BLaER1 treated with 17β-estradiol and CSF1 and Interleukin-3, amounts not matched to agents 10 nM and 100 nM (cell line): ENCODE results near the gene KANK2.

Experiments used
- H3K27ac ChIP-seq, 11 experiments: shearing (Covaris generic); formaldehyde crosslinking; 2 replicates each; pipeline ENCODE4 v1.8.1; 2022
- H3K27me3 ChIP-seq, 11 experiments: shearing (Covaris generic); formaldehyde crosslinking; 2 replicates each; pipeline ENCODE4 v1.8.1; 2022
- H3K36me3 ChIP-seq, 11 experiments: shearing (Covaris generic); formaldehyde crosslinking; 2 replicates each; pipeline ENCODE4 v1.8.1; 2022
- H3K4me1 ChIP-seq, 10 experiments: shearing (Covaris generic); formaldehyde crosslinking; 2 replicates each; pipeline ENCODE4 v1.8.1; 2022
- H3K4me2 ChIP-seq, 11 experiments: shearing (Covaris generic); formaldehyde crosslinking; 2 replicates each; pipeline ENCODE4 v1.8.1; 2022
- H3K4me3 ChIP-seq, 10 experiments: shearing (Covaris generic); formaldehyde crosslinking; 2 replicates each; pipeline ENCODE4 v1.8.1; 2022
- H3K9ac ChIP-seq, 11 experiments: shearing (Covaris generic); formaldehyde crosslinking; 2 replicates each; pipeline ENCODE4 v1.8.1; 2022
- H3K9me3 ChIP-seq, 11 experiments: shearing (Covaris generic); formaldehyde crosslinking; replicated peaks in 1 of 11; 2 replicates each; pipeline ENCODE4 v1.8.1; 2022
- H4K20me1 ChIP-seq, 11 experiments: shearing (Covaris generic); formaldehyde crosslinking; 2 replicates each; pipeline ENCODE4 v1.8.1; 2022
- Cebpa-rat ChIP-seq, 11 experiments: shearing (Covaris generic); IDR thresholded peaks; 2 replicates each; pipeline ENCODE4 v1.8.1; 2022

The KANK2 gene

GRCh38 chr19:11154683-11155047 lies 42.7 kb downstream of the KANK2 start:
- Histone ChIP-seq H3K9ac (peak overlapping the region; percentile 67 to 92 (median 89); a peak in 21 of 22 replicates), H3K27me3 (no peaks in the 10 kb centered on the region), H3K4me2 (peak overlapping the region; percentile 82 to 97 (median 93)), H3K4me1 (peaks cover 21 to 65% (median 43%) of the 10 kb centered on the region in 10 experiments), H3K27ac (peak overlapping the region in 9 of 11 experiments; percentile 71 to 91 (median 89); a peak in 16 of 22 replicates), H4K20me1 (peaks cover 0 to 12% (median 0%) of the 10 kb centered on the region in 11 experiments; a peak in 5 of 22 replicates), H3K9me3 (no peaks in the 10 kb centered on the region), H3K4me3 (peak overlapping the region; percentile 75 to 99 (median 84); a peak in 19 of 20 replicates), H3K36me3 (peaks cover 0 to 39% (median 22%) of the 10 kb centered on the region in 11 experiments; a peak in 16 of 22 replicates)
- no peak for TF ChIP-seq Cebpa-rat (IDR thresholded peaks at IDR 0.05)

- H3K4me2 ChIP-seq: peak overlapping the region in 1 of 11 experiments; percentile 2; a peak in 1 of 22 replicates
- H3K9ac ChIP-seq: peak overlapping the region in 4 of 11 experiments; percentile 5 to 46 (median 30); a peak in 5 of 22 replicates
Observed at GRCh38 chr19:11152318-11153062, 44.9 kb downstream of the KANK2 start.

GRCh38 chr19:11151181-11151580 lies 46.2 kb downstream of the KANK2 start:
- H3K36me3 ChIP-seq: peaks cover 0 to 73% (median 56%) of the 10 kb centered on the region in 11 experiments; a peak in 18 of 22 replicates
- no peak overlapping the region for H3K4me3 ChIP-seq
- H3K9me3 ChIP-seq: peaks cover 0 to under 1% (median 0%) of the 10 kb centered on the region in 11 experiments; a peak in 3 of 22 replicates
- H3K27me3 ChIP-seq: no peaks in the 10 kb centered on the region
- peak overlapping the region in 2 of 11 experiments; percentile 5 to 27; a peak in 1 of 22 replicates for H3K4me2 ChIP-seq
- TF ChIP-seq Cebpa-rat (IDR thresholded peaks at IDR 0.05): no peak
- no peak overlapping the region for H3K27ac ChIP-seq
- peaks cover 11 to 34% (median 25%) of the 10 kb centered on the region in 10 experiments for H3K4me1 ChIP-seq
- H3K9ac ChIP-seq: no peak overlapping the region; a peak in 1 of 22 replicates
- H4K20me1 ChIP-seq: peaks cover 0 to 37% (median 5%) of the 10 kb centered on the region in 11 experiments; a peak in 9 of 22 replicates

More at GRCh38 chr19:11152318-11153062, 44.9 kb downstream of the KANK2 start:
- peak overlapping the region in 1 of 11 experiments; percentile 13; a peak in 1 of 22 replicates for H3K27ac ChIP-seq
- peaks cover 0 to 30% (median 5%) of the 10 kb centered on the region in 11 experiments; a peak in 9 of 22 replicates for H4K20me1 ChIP-seq
- peaks cover 0 to 60% (median 44%) of the 10 kb centered on the region in 11 experiments; a peak in 18 of 22 replicates for H3K36me3 ChIP-seq
- TF ChIP-seq Cebpa-rat (IDR thresholded peaks at IDR 0.05): no peak
- H3K4me3 ChIP-seq: no peak overlapping the region
- H3K27me3 ChIP-seq: no peaks in the 10 kb centered on the region
- H3K4me1 ChIP-seq: peaks cover 21 to 44% (median 30%) of the 10 kb centered on the region in 10 experiments
- H3K9me3 ChIP-seq: no peaks in the 10 kb centered on the region

GRCh38 chr19:11148001-11148400 lies 49.3 kb downstream of the KANK2 start:
- Histone ChIP-seq H3K9ac (no peak overlapping the region), H3K36me3 (peaks cover 6 to 87% (median 69%) of the 10 kb centered on the region in 11 experiments; a peak in 19 of 22 replicates), H3K27ac (no peak overlapping the region)

GRCh38 chr19:11145536-11145924 lies 51.8 kb downstream of the KANK2 start:
- Histone ChIP-seq H3K4me2 (peak overlapping the region in 1 of 11 experiments; percentile 94; a peak in 1 of 22 replicates), H3K27ac (peak overlapping the region in 1 of 11 experiments; percentile 76; a peak in 2 of 22 replicates), H3K36me3 (peaks cover 6 to 67% (median 58%) of the 10 kb centered on the region in 11 experiments; a peak in 19 of 22 replicates), H3K9ac (no peak overlapping the region), H4K20me1 (peaks cover 0 to 47% (median 7%) of the 10 kb centered on the region in 11 experiments; a peak in 9 of 22 replicates), H3K27me3 (no peaks in the 10 kb centered on the region), H3K4me1 (peaks cover 23 to 52% (median 47%) of the 10 kb centered on the region in 10 experiments), H3K4me3 (no peak overlapping the region), H3K9me3 (peaks cover 0 to 12% (median 6%) of the 10 kb centered on the region in 11 experiments; a peak in 8 of 22 replicates)
- no peak for TF ChIP-seq Cebpa-rat (IDR thresholded peaks at IDR 0.05)

More at GRCh38 chr19:11148001-11148400, 49.3 kb downstream of the KANK2 start:
- Histone ChIP-seq H3K27me3 (no peaks in the 10 kb centered on the region), H3K4me2 (no peak overlapping the region), H3K9me3 (peaks cover 0 to 12% (median 6%) of the 10 kb centered on the region in 11 experiments; a peak in 8 of 22 replicates), H3K4me3 (no peak overlapping the region), H3K4me1 (peaks cover 8 to 35% (median 29%) of the 10 kb centered on the region in 10 experiments), H4K20me1 (peaks cover 0 to 53% (median 7%) of the 10 kb centered on the region in 11 experiments; a peak in 10 of 22 replicates)
- TF ChIP-seq Cebpa-rat (IDR thresholded peaks at IDR 0.05): no peak

- peaks cover 6 to 38% (median 30%) of the 10 kb centered on the region in 11 experiments; a peak in 19 of 22 replicates for H3K36me3 ChIP-seq
- H4K20me1 ChIP-seq: peaks cover 0 to 25% (median 3%) of the 10 kb centered on the region in 11 experiments; a peak in 5 of 22 replicates
- H3K4me2 ChIP-seq: peak overlapping the region; percentile 89 to 98 (median 95)
- H3K9ac ChIP-seq: peak overlapping the region in 10 of 11 experiments; percentile 59 to 74 (median 64); a peak in 19 of 22 replicates
- peak overlapping the region in 5 of 10 experiments; percentile 5 to 39 (median 31); a peak in 5 of 20 replicates for H3K4me3 ChIP-seq
- H3K4me1 ChIP-seq: peaks cover 44 to 79% (median 75%) of the 10 kb centered on the region in 10 experiments
- peaks cover 0 to 12% (median 6%) of the 10 kb centered on the region in 11 experiments; a peak in 8 of 22 replicates for H3K9me3 ChIP-seq
- no peak for TF ChIP-seq Cebpa-rat (IDR thresholded peaks at IDR 0.05)
- H3K27ac ChIP-seq: peak overlapping the region; percentile 4 to 83 (median 73); a peak in 20 of 22 replicates
- no peaks in the 10 kb centered on the region for H3K27me3 ChIP-seq
Observed at GRCh38 chr19:11142528-11143171, 54.7 kb downstream of the KANK2 start.

- Histone ChIP-seq H3K36me3 (peaks cover 6 to 32% (median 24%) of the 10 kb centered on the region in 11 experiments; a peak in 19 of 22 replicates), H3K4me1 (peaks cover 50 to 85% (median 81%) of the 10 kb centered on the region in 10 experiments), H3K4me2 (peak overlapping the region; percentile 40 to 98 (median 94)), H4K20me1 (peaks cover 0 to 19% (median 2%) of the 10 kb centered on the region in 11 experiments; a peak in 5 of 22 replicates), H3K9me3 (peaks cover 0 to 12% (median 6%) of the 10 kb centered on the region in 11 experiments; a peak in 8 of 22 replicates), H3K9ac (peak overlapping the region in 3 of 11 experiments; percentile 9 to 30 (median 24); a peak in 2 of 22 replicates), H3K4me3 (no peak overlapping the region), H3K27ac (peak overlapping the region in 6 of 11 experiments; percentile 4 to 57 (median 14); a peak in 6 of 22 replicates), H3K27me3 (no peaks in the 10 kb centered on the region)
- TF ChIP-seq Cebpa-rat (IDR thresholded peaks at IDR 0.05): no peak
Observed at GRCh38 chr19:11141937-11142527, 55.3 kb downstream of the KANK2 start.
